Adrenal gland (tissue), 12 donors: Measurements from ENCODE around the gene SYT6. TPM values are rescaled to one million over a fixed set of nuclear protein-coding genes. Genes with fewer than 3 reads are reported as not detected.

ENCODE experiments used
- DNase-seq, 7 donors: peaks; one replicate each; pipeline ENCODE4 v3.0.0-alpha.2; 2019 to 2020
- H3K27ac ChIP-seq, 5 donors: fragments of 200-600 bp; sonication (generic) in 4 of 5; 1 replicate in 3 of 5; 2 replicates in 2 of 5; pipeline versions ENCODE4 v1.5.1 to v1.8.0; 2016 to 2020; ENCODE audit warnings: mild to moderate bottlenecking in 1 of 5
- H3K27me3 ChIP-seq: fragments of 200-600 bp; 2 replicates; pipeline ENCODE4 v1.8.0; 2021
- H3K36me3 ChIP-seq, 2 donors: fragments of 200-600 bp; replicated peaks in 1 of 2; 1 replicate in 1 of 2; 2 replicates in 1 of 2; pipeline versions ENCODE4 v1.5.1 to v1.8.0; 2018 to 2022
- H3K4me1 ChIP-seq, 2 donors: fragments of 200-600 bp; replicated peaks in 1 of 2; 1 replicate in 1 of 2; 2 replicates in 1 of 2; pipeline versions ENCODE4 v1.5.1 to v1.8.0; 2018 to 2021
- H3K4me3 ChIP-seq, 4 donors: fragments of 200-600 bp; sonication (generic) in 3 of 4; one replicate each; pipeline ENCODE4 v1.5.1; 2016 to 2018
- H3K9me3 ChIP-seq, 3 donors: fragments of 200-600 bp; sonication (generic) in 1 of 3; replicated peaks in 1 of 3; 1 replicate in 2 of 3; 2 replicates in 1 of 3; pipeline versions ENCODE4 v1.5.1 to v1.8.0; 2016 to 2021
- CTCF ChIP-seq, 6 experiments: fragments of 450-650 bp in 4 of 6; fragments of 200-600 bp in 2 of 6; sonication (generic) in 1 of 6; IDR thresholded peaks; 1 replicate in 5 of 6; 2 replicates in 1 of 6; pipeline versions ENCODE4 v1.5.1 to v1.8.0; 2016 to 2021; ENCODE audit warnings: antibody characterized with exemption in 6 of 6, mild to moderate bottlenecking in 2 of 6, moderate library complexity in 1 of 6
- POLR2A ChIP-seq, 2 donors: fragments of 450-650 bp; IDR thresholded peaks; one replicate each; pipeline ENCODE4 v1.6.1; 2017; ENCODE audit warnings: antibody characterized with exemption in 2 of 2, mild to moderate bottlenecking in 2 of 2, moderate library complexity in 1 of 2
- WGBS, 4 donors: extraction: QIAGEN DNeasy Blood & Tissue Kit in 2 of 4; methylation state at CpG; one replicate each; pipeline versions ENCODE4 v1.1.5 to v1.1.7; 2013 to 2017; 5-methylcytosine and 5-hydroxymethylcytosine counted together
- intact Hi-C, 2 donors: fragments of 100-400 bp; cut with DNase I; formaldehyde crosslinking; loops; one replicate each; pipeline versions ENCODE4 v1.14.1 to v1.15.0; 2022 to 2023
- polyA plus RNA-seq, 3 donors: library from polyadenylated mRNA; stranded (reverse); fragments of 200-250 nt in 2 of 3; fragments of 350-450 nt in 1 of 3; fragmentation: Illumina TruSeq in 1 of 3; extraction: RNeasy Lipid Tissue Mini Kit (QIAGEN cat#74804) in 1 of 3; gene quantifications; one replicate each; pipeline ENCODE4 v1.2.3, GENCODE V29; 2013 to 2014
- total RNA-seq, 9 donors: library from RNA; depleted of rRNA in 4 of 9; stranded (reverse); fragments of >200 nt in 4 of 9; fragments of 120-200 nt in 1 of 9; fragmentation: NEBNext Ultra II Directional in 1 of 9; extraction: Animal tissue kit (Norgen Biotek cat#: 25700) in 1 of 9; gene quantifications; one replicate each; pipeline versions ENCODE4 v1.1.0 to v1.2.4, GENCODE V29; 2013 to 2023
- donor health status: healthy with polysubstance abuse.
- donor health status: Bipolar disorder and iron deficiency.
- donor health status: DM: yes; HTN: yes; CAD: no.
- donor health status: DM: no; HTN: no; CAD: no.
- donor health status: DM: no; HTN: no; CAD: no.
- donor health status: DM: yes; HTN: yes; CAD: no.

The SYT6 gene
- total and polyA plus RNA-seq, 12 donors = 0.06 to 1.1 (median 0.42) TPM; not detected in 3

DNA sequence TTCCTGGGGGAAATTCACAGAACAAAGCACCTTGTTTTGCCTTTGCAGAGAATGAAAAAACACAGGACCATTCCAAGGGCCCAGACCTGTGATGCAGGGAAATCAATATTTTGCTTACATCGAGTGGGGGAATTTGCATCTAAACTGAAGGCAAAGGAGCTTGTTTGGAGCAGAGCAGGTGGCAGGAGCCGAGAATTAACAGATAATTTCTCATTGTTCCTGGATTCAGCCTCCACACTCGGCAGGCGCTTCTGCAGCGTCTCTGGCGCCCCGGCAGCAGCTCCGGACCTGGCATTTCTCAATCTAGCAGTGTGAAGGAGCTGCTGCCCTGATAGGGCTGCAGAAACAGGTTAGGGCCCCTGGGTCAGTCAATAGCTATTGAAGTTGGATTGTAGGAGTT, 2.0 kb upstream of the SYT6 start:
- WGBS, 4 donors = 52 to 73% (median 64%) methylated on average over 8 of the region's 8 CpGs
- DNase-seq = no peak
- H3K27me3 ChIP-seq = peaks cover 48% of the 10 kb centered on the region

GRCh38 chr1:114154963-114155322, 1.3 kb upstream of the SYT6 start:
- TF ChIP-seq CTCF (IDR thresholded peaks at IDR 0.05) = no peak
- Histone ChIP-seq H3K27me3 (peaks cover 48% of the 10 kb centered on the region), H3K4me1 (peaks cover 16 to 32% of the 10 kb centered on the region in 2 donors), H3K27ac (no peak overlapping the region), H3K9me3 (no peaks in the 10 kb centered on the region), H3K4me3 (no peak overlapping the region), H3K36me3 (no peaks in the 10 kb centered on the region)
- peak in 2 of 7 donors; percentile 22 to 36 for DNase-seq
- intact Hi-C loops = no loop called here
- 7 to 22% (median 14%) methylated on average over 4 to 19 of the region's 19 CpGs for WGBS, 4 donors

More for the DNA sequence above, 2.0 kb upstream of the SYT6 start:
- intact Hi-C loops = no loop called here
- H3K9me3 ChIP-seq = no peaks in the 10 kb centered on the region
- H3K36me3 ChIP-seq = no peaks in the 10 kb centered on the region
- peaks cover 16 to 32% of the 10 kb centered on the region in 2 donors for H3K4me1 ChIP-seq
- H3K27ac ChIP-seq = no peak overlapping the region
- no peak overlapping the region for H3K4me3 ChIP-seq
- TF ChIP-seq CTCF (IDR thresholded peaks at IDR 0.05) (no peak), POLR2A (IDR thresholded peaks at IDR 0.05) (no peak)

DNA sequence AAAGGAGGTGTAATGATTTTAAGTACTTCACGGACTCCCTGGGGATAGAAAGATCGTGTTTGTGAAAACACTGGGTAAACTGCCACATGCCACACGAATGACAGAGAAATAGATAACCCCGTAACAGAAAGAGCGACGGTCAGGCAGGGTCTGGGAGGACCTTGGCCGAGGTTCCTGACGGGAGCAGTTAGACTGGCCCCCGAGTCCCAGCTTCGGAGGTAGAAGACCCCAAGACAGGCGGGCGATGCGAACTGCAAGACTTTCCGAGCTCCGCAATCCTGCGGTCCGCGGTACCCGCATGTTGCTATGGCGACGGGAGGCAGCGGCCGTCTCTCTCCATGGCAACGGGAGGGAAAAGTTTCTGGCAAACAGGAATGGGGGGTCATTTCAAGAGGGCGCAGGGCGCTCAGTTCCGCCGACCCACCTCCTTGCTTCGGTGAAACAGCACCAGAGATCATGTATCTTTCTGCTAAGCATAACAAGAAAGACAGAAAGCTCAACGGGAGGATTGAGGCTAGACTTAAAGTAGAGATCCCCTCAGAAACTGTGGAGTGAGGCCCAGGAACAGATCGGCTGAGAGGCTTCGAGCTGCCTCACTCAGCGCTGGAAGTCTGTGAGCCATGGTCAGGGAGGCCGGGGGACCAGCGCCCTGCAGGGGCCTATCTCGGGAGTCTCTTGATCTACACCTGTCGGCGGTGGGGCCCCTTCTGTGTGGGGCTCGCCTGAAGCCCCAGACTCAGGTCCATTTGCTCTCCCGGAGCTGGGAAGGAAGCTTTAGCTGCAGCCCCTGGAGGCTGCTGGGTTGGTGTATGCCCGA, 685 bp upstream of the SYT6 start:
- peaks cover 16 to 32% of the 10 kb centered on the region in 2 donors for H3K4me1 ChIP-seq
- peak overlapping the region in 1 of 4 donors; percentile 41 for H3K4me3 ChIP-seq
- intact Hi-C loops = no loop called here
- H3K36me3 ChIP-seq = no peaks in the 10 kb centered on the region
- no peaks in the 10 kb centered on the region for H3K9me3 ChIP-seq
- no peak overlapping the region for H3K27ac ChIP-seq
- TF ChIP-seq CTCF (IDR thresholded peaks at IDR 0.05) = no peak
- TF ChIP-seq POLR2A (IDR thresholded peaks at IDR 0.05) = no peak
- DNase-seq = peak in 2 of 7 donors; percentile 27 to 67
- WGBS, 4 donors = 3 to 5% (median 4%) methylated on average over 27 to 41 of the region's 41 CpGs
- peaks cover 48% of the 10 kb centered on the region for H3K27me3 ChIP-seq

GRCh38 chr1:114152508-114153260, 985 bp downstream of the SYT6 start:
- DNase-seq = peak; percentile 42 to 66 (median 52)
- H3K27me3 ChIP-seq = peaks cover 51% of the 10 kb centered on the region
- peak overlapping the region in 2 of 4 donors; percentile 16 to 41 for H3K4me3 ChIP-seq
- WGBS, 4 donors = 0 to 1% (median 1%) methylated on average over 8 to 89 of the region's 89 CpGs; no CpG with 5 or more reads in 1 of the 4 donors
- H3K9me3 ChIP-seq = no peaks in the 10 kb centered on the region
- H3K36me3 ChIP-seq = no peaks in the 10 kb centered on the region
- H3K27ac ChIP-seq = no peak overlapping the region
- intact Hi-C loops = no loop called here
- peaks cover 16 to 32% of the 10 kb centered on the region in 2 donors for H3K4me1 ChIP-seq
- TF ChIP-seq CTCF (IDR thresholded peaks at IDR 0.05) (peak in 1 of 6 experiments; percentile 19), POLR2A (IDR thresholded peaks at IDR 0.05) (no peak)
